Endothelial cell of umbilical vein (primary cell): ENCODE results near the gene IQCH.

Experiments
- CTCF ChIP-seq, 2 donors: IDR thresholded peaks; 1 replicate in 1 of 2; 2 replicates in 1 of 2; pipeline ENCODE4 v1.5.1; 2011; ENCODE audit warnings: low read length in 2 of 2, mild to moderate bottlenecking in 2 of 2, moderate library complexity in 2 of 2, control low read depth in 1 of 2, inconsistent platforms in 1 of 2, low read depth in 1 of 2; ENCODE audit not compliant: insufficient read depth in 1 of 2; ENCODE audit errors: extremely low read depth in 1 of 2
- EZH2 ChIP-seq: IDR thresholded peaks from 2 replicates; pipeline ENCODE4 v1.6.1; 2012; ENCODE audit warnings: borderline replicate concordance, low read depth, mild to moderate bottlenecking, moderate library complexity, low read length, inconsistent platforms; ENCODE audit not compliant: severe bottlenecking
- FOS ChIP-seq: IDR thresholded peaks from 2 replicates; pipeline ENCODE4 v1.6.1; 2011; ENCODE audit warnings: mild to moderate bottlenecking, low read length, moderate library complexity, borderline replicate concordance; ENCODE audit not compliant: insufficient read depth
- GATA2 ChIP-seq: IDR thresholded peaks from 2 replicates; pipeline ENCODE4 v1.7.0; 2011; ENCODE audit warnings: low read depth, mild to moderate bottlenecking, moderate library complexity, mixed read lengths, low read length; ENCODE audit not compliant: insufficient read length, insufficient read depth
- MAX ChIP-seq: IDR thresholded peaks from 2 replicates; pipeline ENCODE4 v1.6.1; 2011; ENCODE audit not compliant: insufficient read depth, insufficient read length
- MYC ChIP-seq: IDR thresholded peaks from one replicate; pipeline ENCODE4 v1.6.1; 2011; ENCODE audit warnings: mild to moderate bottlenecking, low read depth, low read length
- POLR2A ChIP-seq: IDR thresholded peaks from 2 replicates; pipeline ENCODE4 v1.6.1; 2012; ENCODE audit warnings: low read depth, mild to moderate bottlenecking, control low read depth, low read length
- POLR2AphosphoS5 ChIP-seq: IDR thresholded peaks from 2 replicates; pipeline ENCODE4 v1.6.1; 2012; ENCODE audit warnings: low read depth, mild to moderate bottlenecking, control low read depth, low read length, moderate library complexity; ENCODE audit not compliant: insufficient read depth

- TF ChIP-seq POLR2A (no peak), CTCF (IDR thresholded peaks at IDR 0.05; ENCODE audit: extremely low read depth in 1 of 2, insufficient read depth in 1 of 2, low read depth in 1 of 2, low read length in 2 of 2) (no peak), EZH2 (no peak), MAX (no peak), POLR2AphosphoS5 (no peak), MYC (no peak), GATA2 (no peak), FOS (no peak)
Observed at GRCh38 chr15:67509918-67510317, 255.3 kb downstream of the IQCH start.
